Effector memory CD4-positive, alpha-beta T cell (primary cell): ENCODE data around the gene PCSK4.
A peak's percentile ranks its signal among the peaks of the same experiment; 100 is the strongest.
"Not testable (repeated sequence)": the region's sequence is repeated elsewhere in the genome, so short reads cannot be mapped to it uniquely, and the experiment has no call there.

Experiments used
- DNase-seq, 3 donors: peaks; one replicate each; pipeline ENCODE4 v3.0.0-alpha.2; 2020
- H3K27ac ChIP-seq: 2 replicates; pipeline ENCODE4 v1.7.0; 2013; ENCODE audit warnings: mild to moderate bottlenecking, low read length, moderate library complexity; ENCODE audit not compliant: insufficient read depth, poor library complexity, severe bottlenecking
- H3K27me3 ChIP-seq: replicated peaks from 2 replicates; pipeline ENCODE4 v1.7.0; 2013; ENCODE audit warnings: mild to moderate bottlenecking, low read length; ENCODE audit not compliant: insufficient read depth, control insufficient read depth, poor library complexity, severe bottlenecking
- H3K36me3 ChIP-seq: 2 replicates; pipeline ENCODE4 v1.7.0; 2013; ENCODE audit warnings: mild to moderate bottlenecking, low read length, moderate library complexity; ENCODE audit not compliant: control insufficient read depth, insufficient read depth
- H3K4me1 ChIP-seq: 2 replicates; pipeline ENCODE4 v1.7.0; 2013; ENCODE audit warnings: low read length, mild to moderate bottlenecking; ENCODE audit not compliant: control insufficient read depth, insufficient read depth, poor library complexity, severe bottlenecking
- H3K4me3 ChIP-seq: 2 replicates; pipeline ENCODE4 v1.7.0; 2013; ENCODE audit warnings: low read length, low read depth, mild to moderate bottlenecking; ENCODE audit not compliant: insufficient read depth, poor library complexity, severe bottlenecking
- H3K9me3 ChIP-seq: 2 replicates; pipeline ENCODE4 v1.7.0; 2013; ENCODE audit warnings: mild to moderate bottlenecking, low read length, moderate library complexity; ENCODE audit not compliant: control insufficient read depth

Gene PCSK4

DNA sequence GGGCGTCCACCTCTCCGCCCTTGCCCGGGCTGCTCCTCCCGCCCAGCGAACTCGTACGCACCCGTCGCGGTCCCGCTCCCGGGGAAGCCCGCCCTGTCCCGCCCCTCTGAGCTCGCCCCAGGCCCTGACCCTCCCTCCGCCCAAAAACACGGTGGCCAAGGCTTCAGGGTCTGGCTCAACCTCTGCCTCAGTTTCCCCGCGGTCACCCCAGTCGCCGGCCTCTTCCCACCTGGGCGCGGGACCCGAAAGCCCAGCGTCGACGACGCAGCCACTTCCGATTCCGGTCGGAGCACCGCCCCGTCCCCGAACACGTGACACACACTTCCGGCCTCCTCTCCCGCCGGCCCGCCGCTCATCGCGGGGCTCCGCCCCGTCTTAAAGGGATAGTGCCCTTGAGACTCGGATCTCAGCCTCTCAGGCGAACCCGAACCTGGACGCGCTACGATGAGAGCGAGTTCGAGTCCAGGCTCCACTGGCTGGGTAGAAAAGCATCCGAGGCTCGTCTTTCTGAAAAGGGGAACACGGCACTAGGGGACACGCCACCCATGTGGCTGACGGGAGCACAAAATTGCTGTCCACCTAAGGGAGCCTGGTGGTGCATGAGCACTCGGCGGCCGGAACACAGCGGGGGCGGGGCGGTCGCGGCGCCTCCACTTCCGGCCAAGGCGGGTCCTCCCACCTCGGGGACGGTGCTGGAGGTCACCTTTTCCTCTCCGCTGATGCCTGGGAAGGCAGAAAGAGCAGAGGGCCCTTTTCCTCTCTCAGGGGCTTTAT, 11.0 kb downstream of the PCSK4 start, which contains the start of gene C19orf25:
TSS of gene C19orf25 (minus strand) at position 282 of the 774 bp plus-strand sequence. CDS start 312 bp downstream, outside the sequence.
- H3K27ac ChIP-seq, result peak within 1 kb of the TSS; percentile 75
- peaks cover 5% of the 10 kb centered on the region for H3K36me3 ChIP-seq
- H3K4me3 ChIP-seq, result peak within 1 kb of the TSS; percentile 59
- no peaks in the 10 kb centered on the region for H3K9me3 ChIP-seq
- DNase-seq, result peak; percentile 76 to 84 (median 80)
- H3K27me3 ChIP-seq, result no peaks in the 10 kb centered on the region
- peaks cover 14% of the 10 kb centered on the region for H3K4me1 ChIP-seq

DNA sequence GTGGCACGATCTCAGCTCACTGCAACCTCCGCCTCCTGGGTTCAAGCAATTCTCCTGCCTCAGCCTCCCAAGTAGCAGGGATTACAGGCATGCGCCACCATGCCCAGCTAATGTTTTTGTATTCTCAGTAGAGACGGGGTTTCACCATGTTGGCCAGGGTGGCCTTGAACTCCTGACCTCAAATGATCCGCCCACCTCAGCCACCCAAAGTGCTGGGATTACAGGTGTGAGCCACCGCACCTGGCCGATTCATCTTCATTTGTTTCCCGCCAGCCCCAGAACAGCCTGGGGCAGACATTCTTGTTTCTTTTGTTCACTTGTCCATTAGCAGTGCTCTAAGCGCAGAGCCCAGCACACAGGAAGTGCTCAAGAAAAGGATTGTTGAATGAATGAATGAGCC, 13.1 kb downstream of the PCSK4 start:
- not testable (repeated sequence) for H3K4me3 ChIP-seq, H3K27me3 ChIP-seq, DNase-seq, H3K9me3 ChIP-seq, H3K36me3 ChIP-seq, H3K27ac ChIP-seq
- H3K4me1 ChIP-seq, result peaks cover 14% of the 10 kb centered on the region

DNA sequence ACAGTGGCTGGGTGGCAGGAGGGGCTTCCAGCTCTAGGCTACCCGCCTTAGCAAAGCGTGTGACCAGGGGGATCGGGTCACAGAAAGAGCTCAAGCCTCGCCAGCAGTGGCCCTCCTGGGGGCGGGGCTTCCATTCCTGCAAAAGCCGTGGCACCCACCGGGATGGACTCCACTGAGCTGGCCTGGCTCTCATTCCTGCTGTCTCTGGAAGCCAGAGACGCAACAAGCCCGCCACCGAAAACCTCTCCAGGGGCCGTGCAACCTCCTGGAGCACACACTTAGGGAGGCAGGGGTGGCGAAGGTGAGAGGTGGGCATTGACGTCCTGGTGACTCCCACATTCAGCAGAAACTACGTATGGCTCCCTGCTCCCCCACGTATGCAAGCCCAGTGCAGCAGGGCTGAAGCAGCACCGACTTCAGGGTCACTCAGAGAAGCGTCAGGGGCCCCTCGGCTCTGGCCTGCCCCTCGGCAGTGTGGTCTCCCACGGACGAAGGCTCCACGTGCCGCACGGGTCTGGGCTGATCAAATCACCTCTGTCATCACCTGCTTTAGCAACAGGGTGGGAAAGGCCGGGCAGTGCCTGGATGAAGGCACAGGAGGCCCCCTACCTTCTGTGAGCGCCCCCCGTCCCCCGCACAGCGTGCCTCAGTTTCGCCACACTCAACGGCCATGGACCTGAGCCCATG, 14.3 kb downstream of the PCSK4 start:
- no peaks in the 10 kb centered on the region for H3K27me3 ChIP-seq
- H3K27ac ChIP-seq, result no peak overlapping the region
- no peak overlapping the region for H3K4me3 ChIP-seq
- H3K36me3 ChIP-seq, result peaks cover 5% of the 10 kb centered on the region
- H3K9me3 ChIP-seq, result no peaks in the 10 kb centered on the region
- DNase-seq, result no peak
- peaks cover 26% of the 10 kb centered on the region for H3K4me1 ChIP-seq

DNA sequence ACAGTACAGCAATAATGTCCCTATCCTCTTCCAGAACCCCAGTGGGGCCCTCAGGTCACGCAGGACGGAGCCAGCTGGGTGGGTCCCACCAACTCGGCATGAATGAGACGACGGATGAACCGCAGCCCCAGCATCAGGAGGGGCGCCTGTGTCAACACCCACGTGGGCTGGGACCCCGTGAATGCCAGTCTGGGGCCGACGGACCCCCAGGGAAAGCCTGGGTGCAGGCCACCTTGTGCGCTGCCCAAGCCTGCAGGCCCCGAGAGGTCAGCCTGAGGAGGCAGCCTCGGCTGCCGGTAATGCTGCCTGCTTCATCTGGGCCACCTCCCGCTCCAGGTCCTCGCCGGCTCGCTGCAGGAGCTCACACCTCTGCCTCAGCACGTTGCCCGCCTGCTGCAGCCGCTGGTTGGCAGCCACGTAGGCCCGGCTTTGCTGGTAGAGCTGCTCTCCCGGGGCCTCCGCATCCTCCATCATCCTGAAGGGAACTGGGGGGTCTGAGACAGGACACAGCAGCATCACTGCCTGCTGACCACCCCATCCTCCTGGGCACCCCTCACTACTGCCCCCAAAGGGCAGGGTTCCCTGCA, 15.3 kb downstream of the PCSK4 start:
- Histone ChIP-seq H3K4me1 (peaks cover 35% of the 10 kb centered on the region), H3K27ac (no peak overlapping the region), H3K9me3 (no peaks in the 10 kb centered on the region), H3K27me3 (no peaks in the 10 kb centered on the region), H3K36me3 (peaks cover 5% of the 10 kb centered on the region), H3K4me3 (no peak overlapping the region)
- DNase-seq, result no peak

DNA sequence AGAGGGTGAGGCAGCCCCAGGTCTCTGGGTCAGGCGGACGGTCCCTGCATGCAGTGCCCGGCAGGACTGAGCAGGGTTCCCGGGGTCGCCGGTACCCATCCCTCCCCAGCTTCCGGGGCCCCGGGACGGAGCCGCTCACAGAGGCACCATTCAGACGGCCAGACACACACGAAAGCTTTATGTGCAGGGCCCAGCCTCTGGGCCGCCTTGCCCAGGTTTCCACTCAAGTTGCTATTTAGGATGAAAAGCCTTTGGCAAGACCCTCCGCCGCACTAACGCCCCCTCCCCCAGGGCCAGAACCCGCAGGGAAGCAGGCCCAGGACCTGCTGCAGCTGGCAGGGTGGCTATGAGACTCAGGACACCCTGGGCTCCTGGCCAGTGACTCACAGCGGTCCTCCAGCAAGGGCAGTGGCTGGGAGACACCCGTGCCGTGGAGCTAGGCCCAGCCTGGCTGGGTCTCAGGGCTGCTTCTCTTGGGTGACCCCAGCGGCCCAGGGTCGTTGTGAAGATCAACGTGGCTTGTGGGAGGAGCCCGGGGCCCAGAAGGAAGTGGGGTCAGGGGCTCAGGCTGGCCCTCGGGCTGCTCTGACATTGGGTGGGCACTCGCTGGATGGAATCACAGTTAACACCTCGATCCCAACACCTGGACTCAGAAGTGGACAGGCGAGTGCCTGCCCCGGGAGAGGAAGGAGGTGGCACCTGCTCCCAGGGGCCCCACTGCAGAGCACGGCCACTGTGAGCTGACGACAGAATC, 16.0 kb downstream of the PCSK4 start:
- DNase-seq, result no peak
- H3K27ac ChIP-seq, result no peak overlapping the region
- H3K36me3 ChIP-seq, result peaks cover 5% of the 10 kb centered on the region
- H3K4me3 ChIP-seq, result no peak overlapping the region
- H3K27me3 ChIP-seq, result no peaks in the 10 kb centered on the region
- no peaks in the 10 kb centered on the region for H3K9me3 ChIP-seq
- peaks cover 32% of the 10 kb centered on the region for H3K4me1 ChIP-seq

DNA sequence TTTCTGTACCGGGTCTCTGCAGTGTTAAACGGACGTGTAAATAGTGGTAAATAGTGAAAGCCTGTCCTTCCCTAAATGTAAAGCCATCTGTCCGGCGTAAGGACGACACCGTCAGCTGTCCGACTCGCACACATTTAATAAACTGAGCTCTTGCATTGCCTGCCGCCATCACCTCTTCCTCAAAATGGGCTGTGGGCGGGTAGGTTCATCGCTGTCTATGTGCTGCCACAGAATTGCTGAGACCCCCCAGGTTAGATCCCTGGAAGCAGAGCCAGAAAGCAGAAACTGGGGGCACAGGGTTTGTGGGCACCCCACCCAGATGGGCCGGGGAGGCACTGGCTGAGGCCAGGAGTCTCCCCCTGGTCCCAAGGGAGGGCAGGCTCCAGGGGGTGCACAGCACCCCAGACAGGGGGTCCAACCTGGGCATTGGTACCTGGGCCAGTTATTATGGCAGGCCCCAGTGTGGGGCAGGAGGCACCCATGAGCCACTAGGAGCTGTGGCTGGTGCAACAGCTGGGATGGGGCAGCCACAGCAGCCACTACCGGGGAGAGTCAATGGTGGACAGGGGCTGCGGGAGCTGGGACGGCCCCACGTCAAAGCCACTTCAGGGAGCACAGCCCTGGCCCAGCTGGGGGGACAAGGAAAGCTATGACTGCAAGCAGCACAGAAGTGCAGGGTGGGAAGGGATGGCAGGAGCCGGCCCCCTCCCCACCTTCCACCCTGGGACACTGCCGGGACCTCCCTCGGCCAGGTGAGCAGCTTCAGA, 16.9 kb downstream of the PCSK4 start:
- H3K9me3 ChIP-seq, result no peaks in the 10 kb centered on the region
- peaks cover 34% of the 10 kb centered on the region for H3K4me1 ChIP-seq
- H3K4me3 ChIP-seq, result no peak overlapping the region
- H3K27me3 ChIP-seq, result peaks cover 3% of the 10 kb centered on the region
- no peak for DNase-seq
- H3K36me3 ChIP-seq, result peaks cover 5% of the 10 kb centered on the region
- no peak overlapping the region for H3K27ac ChIP-seq

DNA sequence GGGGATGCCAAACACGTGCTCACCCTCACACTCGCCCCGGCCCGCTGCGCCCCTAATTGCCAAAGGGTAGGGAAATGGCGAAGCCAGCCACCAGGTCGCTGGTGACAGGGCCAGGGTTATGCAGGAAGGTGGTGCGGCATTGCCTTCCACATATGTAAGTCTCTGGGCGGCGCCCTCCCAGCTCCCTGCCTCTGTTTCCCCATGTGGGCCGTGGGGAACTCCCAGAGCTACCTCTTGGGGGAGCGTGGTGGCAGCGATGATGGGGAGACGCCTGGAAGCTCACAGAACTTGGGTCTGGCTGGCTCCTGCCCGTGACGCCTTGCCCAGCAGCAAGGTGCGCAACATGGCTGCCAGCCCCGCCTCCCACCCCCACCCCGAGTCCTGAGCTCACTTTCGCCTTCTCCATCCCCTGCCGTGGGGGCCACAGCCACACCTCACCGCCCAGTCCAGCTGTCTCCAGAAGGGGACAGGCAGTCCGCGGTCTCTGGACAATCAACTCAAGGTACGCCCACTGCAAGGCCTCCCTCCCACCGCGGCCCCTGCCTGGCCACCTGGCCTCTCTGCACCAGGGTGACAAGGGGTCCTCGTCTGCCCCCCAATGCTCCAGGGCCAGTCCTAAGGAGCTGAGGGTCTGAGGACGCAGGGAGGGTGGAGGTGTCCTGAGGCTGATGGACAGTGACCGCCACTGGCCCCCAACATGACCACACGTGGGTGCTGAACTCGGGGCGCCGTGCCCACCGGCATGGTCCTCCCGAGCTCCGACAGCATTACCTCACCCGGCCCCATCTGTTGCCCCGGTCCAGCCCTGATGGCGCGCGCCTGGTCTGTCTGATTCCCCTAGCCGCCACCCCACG, 17.7 kb downstream of the PCSK4 start:
- Histone ChIP-seq H3K9me3 (no peaks in the 10 kb centered on the region), H3K27ac (no peak overlapping the region), H3K4me1 (peaks cover 41% of the 10 kb centered on the region), H3K27me3 (peaks cover 12% of the 10 kb centered on the region), H3K4me3 (no peak overlapping the region), H3K36me3 (peaks cover 5% of the 10 kb centered on the region)
- no peak for DNase-seq

DNA sequence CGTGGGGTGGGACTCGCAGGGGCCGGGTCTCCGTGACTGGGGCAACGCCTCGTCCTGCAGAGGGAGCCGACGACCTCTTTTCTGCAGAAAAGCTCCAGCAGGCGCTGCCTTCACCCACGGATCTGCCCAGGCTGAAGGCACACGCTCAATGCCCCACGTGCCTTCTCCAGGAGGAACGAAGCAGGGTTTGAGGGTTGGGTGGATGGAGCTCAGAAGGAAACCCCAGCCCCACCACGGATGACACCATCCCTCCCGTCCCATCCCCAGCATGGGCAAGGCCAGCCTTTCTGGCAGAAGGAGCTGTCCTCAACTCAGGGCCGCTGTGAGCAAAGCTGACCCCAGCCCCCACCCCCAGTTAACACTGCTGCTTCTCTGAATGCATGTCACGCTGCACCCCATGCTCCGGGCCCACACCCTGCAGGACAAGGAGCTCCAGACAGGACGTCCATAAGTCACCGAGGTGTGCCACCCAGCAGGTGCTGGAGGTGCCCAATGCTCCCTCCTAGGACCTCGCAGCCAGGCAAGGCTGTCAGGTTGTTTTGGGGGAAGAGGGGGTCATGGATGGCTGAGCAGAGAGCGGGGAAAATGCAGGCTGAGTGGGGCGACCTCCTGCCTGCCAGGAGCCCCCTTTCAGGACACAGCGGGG, 18.5 kb downstream of the PCSK4 start:
- H3K4me3 ChIP-seq, result peak overlapping the region; percentile 64
- H3K36me3 ChIP-seq, result peaks cover 5% of the 10 kb centered on the region
- H3K27ac ChIP-seq, result no peak overlapping the region
- peaks cover 19% of the 10 kb centered on the region for H3K27me3 ChIP-seq
- no peaks in the 10 kb centered on the region for H3K9me3 ChIP-seq
- H3K4me1 ChIP-seq, result peaks cover 46% of the 10 kb centered on the region
- DNase-seq, result no peak
